GM18511 (cell line): ENCODE results near the gene TSACC.
"Not testable (repeated sequence)": the region's sequence is repeated elsewhere in the genome, so short reads cannot be mapped to it uniquely, and the experiment has no call there.

Experiments used
- ATAC-seq: cut with Tn5 transposase; IDR thresholded peaks from one replicate; pipeline ENCODE4 v1.9.1; 2021; ENCODE audit warnings: mild to moderate bottlenecking, moderate library complexity; ENCODE audit not compliant: unreplicated experiment

Gene TSACC

DNA sequence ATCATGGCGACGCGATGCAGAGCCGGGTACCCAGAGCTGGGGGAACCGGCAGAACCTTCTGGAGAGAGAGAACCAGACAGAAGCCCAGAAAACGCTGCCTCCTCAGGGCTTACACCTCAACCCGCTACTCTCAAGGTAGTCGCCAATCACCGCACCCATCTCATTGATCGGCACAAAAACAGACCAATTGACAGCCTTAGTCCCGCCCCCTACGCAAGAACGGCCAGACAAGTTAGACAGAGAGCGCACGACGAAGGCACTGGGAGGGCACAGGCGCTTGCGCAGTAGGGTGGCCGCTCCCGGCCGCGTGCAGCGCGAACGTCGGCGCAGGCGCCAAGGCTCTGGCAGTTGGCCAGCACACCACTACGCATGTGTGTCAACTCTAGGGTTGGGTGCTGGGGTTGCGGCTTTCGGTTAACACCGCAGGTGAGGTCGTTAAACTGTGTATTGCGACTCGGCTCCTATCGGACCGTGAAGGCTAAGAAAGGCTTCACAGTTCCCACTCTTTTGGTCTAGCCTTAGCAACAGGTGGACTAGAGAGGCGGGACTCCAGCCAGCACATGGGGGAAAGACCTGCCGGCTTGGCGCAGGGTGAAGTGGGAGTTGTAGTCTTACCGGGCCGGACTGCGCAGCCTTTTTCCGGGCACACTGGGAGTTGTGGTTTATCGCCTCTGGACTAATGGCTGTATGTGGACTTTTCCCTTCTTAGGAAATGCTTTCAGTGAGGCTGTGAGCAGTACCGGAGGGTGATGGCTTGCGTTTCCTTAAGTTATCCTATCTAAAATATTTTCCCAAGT is at the start of gene TSACC, which contains the start of gene CCT3:
Gene TSACC (plus strand): TSS at position 347 of the 797 bp plus-strand sequence. CDS start 1,232 bp downstream, outside the sequence.
Gene CCT3 (minus strand): TSS at position 113 of the 797 bp plus-strand sequence. CDS start 108 bp downstream, at position 5.
- peak; percentile 94 for ATAC-seq

DNA sequence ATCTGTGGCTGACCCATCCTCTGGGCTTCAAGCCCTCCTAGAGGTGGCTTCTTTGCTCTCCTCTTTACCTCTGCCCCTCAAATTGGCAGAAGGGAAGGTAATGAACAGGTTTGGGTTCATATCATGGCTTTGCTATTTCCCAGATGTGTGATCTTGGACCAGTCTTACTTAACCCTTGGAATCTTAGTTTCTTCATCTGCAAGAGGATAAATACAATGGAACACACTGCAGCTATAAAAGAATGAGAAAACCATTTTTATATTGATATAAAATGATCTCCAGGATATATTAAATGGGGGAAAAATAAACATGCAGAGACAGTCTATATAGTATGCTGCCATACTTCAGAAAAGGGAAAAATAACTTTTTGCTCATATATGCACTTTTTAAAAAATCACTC is 48.5 kb upstream of the TSACC start:
- no peak for ATAC-seq

GRCh38 chr1:156291226-156292061 is 46.9 kb upstream of the TSACC start:
- no peak for ATAC-seq

DNA sequence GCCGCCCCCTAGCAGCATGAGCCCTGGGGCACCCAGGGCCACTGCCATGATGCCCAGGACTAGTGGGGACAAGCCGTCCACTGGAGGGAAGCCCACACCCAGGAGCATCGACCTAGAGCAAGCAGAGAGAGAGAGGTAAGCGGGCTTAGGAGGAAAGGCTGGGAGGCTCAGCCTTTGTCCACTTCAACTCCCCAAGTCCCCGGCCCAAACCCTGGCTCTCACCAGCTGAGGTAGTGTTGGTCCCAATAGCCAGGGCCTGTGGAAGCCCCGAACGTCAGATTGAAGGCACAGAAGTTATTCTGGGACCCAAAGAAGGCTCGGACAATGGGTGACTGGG is 45.3 kb upstream of the TSACC start:
- no peak for ATAC-seq

DNA sequence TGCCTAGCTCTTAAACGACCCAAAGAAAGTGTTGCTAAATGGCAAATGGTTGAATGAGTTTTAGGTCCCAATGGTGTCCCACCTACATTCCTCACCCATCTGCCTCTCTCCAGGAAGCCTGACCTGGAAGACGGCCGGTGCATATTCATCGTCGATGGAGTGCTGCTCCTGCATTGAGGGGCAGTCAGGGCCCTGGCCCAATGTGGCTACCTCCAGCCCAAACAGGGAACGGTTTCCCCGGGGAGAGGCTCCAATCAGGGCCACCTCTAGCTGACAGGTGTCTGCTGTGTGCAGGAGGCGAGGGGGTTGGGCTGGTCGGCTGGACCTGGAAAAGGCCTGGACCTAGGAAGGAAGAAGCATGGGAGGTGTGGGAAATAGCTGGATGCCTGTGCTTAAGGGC is 44.4 kb upstream of the TSACC start:
- no peak for ATAC-seq

- no peak for ATAC-seq
Observed at GRCh38 chr1:156295391-156295947, 42.9 kb upstream of the TSACC start, which contains the start of gene GLMP. TSS of gene GLMP (minus strand) at chr1:156295679. CDS start at chr1:156295645, 34 bp downstream.

DNA sequence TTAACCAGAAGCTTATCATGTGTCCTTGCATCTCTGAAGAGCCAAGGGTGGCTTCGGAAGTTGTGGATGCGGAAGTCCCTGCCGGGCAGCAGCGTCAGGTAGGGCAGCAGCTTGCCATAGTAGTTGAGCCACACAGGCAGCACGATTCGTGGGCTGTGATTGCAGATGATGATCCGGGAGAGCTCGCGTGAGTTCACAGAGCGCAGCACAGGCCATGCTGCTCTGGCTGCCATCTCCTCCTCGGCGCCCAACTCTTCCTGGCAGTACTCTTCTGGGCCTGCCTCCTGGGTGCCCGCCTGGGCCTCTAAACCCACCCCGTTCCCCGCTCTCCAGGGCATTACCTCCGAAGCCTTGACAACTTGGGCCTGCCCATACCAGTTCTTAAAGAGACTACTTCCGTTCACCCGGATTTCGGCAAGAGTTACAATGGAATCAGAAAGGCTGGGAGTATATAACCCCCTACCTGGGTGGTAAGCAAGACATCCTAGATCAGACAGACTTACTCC is 39.4 kb upstream of the TSACC start, which contains the start of gene VHLL:
Gene VHLL (minus strand): TSS at position 456 of the 506 bp plus-strand sequence. CDS start 118 bp downstream, at position 338.
- ATAC-seq: no peak

DNA sequence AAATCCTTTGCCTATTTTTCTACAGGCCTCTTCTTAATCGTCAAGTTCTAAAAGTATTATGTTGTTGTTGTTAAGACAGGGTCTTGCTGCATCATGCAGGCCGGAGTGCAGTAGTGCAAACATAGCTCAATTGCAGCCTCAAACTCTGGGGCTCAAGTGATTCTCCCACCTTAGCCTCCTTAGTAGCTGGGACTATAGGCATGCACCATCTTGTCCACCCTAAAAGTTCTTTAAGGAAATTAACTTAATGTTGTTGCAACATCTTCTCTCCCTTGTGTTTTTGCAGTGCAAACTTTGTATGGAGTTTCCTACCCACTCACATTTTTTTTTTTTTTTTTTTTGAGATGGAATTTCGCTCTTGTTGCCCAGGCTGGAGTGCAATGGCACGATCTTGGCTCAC is 35.1 kb upstream of the TSACC start:
- ATAC-seq: no peak

DNA sequence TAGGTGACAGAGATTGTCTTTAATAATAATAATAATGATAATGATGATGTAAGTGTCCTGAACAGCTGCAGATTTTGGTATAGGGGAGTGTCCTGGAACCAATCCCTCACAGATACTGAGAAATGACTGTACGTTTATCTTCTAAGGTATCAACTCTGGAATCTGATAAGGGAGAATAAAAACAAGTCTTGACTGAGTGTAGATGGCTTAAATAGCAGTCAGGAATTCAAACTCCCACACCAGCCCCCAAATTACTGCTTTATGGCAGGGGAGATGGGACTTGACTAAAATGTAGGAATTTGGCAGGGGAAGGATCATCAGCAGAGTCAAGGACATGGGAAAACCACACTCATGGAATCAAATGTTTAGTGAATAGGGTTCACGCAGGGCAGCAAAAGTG is 33.1 kb upstream of the TSACC start:
- ATAC-seq: no peak

GRCh38 chr1:156308078-156308477 is 30.2 kb upstream of the TSACC start:
- no peak for ATAC-seq

- no peak for ATAC-seq
Observed at GRCh38 chr1:156310962-156311361, 27.4 kb upstream of the TSACC start.

GRCh38 chr1:156316909-156317308 is 21.4 kb upstream of the TSACC start:
- no peak for ATAC-seq

- ATAC-seq: no peak
Observed at GRCh38 chr1:156319664-156320063, 18.7 kb upstream of the TSACC start.

DNA sequence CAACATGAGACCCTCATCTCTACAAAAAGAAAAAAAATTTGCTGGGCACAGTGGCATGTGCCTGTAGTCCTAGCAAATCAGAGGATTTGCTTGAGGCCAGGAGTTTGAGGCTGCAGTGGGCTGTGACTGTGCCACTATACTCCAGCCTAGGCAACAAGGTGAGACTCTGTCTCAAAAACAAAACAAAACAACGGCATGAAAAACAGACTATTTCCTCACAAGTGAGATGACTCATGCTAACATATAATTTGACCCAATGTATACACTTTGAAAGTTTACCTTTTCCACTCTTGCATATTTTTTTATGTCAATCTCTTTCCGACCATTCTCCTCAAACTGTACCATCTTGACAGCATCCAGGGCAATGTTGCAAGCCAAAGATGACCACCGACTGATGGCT is 17.8 kb upstream of the TSACC start:
- ATAC-seq: no peak

- not testable (repeated sequence) for ATAC-seq
Observed at GRCh38 chr1:156323179-156323578, 15.1 kb upstream of the TSACC start.

DNA sequence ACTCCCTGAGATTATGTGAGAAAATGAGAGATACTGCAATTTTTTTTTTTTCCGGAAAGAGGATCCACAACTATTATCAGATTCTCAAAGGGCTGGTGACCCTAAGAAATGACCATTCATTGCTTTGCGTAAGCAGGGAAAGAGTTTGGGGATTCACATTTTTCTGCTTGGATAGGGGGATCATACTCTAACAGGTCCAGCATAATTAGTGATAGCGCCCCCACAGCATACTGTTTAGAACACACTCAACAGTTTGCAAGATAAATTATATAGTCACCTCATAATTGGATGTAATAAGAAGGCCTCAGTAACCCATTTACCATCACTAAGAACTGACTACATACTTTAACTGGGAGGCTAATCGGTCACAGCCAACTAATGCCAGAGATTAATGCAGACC is 2.1 kb upstream of the TSACC start:
- ATAC-seq: no peak

DNA sequence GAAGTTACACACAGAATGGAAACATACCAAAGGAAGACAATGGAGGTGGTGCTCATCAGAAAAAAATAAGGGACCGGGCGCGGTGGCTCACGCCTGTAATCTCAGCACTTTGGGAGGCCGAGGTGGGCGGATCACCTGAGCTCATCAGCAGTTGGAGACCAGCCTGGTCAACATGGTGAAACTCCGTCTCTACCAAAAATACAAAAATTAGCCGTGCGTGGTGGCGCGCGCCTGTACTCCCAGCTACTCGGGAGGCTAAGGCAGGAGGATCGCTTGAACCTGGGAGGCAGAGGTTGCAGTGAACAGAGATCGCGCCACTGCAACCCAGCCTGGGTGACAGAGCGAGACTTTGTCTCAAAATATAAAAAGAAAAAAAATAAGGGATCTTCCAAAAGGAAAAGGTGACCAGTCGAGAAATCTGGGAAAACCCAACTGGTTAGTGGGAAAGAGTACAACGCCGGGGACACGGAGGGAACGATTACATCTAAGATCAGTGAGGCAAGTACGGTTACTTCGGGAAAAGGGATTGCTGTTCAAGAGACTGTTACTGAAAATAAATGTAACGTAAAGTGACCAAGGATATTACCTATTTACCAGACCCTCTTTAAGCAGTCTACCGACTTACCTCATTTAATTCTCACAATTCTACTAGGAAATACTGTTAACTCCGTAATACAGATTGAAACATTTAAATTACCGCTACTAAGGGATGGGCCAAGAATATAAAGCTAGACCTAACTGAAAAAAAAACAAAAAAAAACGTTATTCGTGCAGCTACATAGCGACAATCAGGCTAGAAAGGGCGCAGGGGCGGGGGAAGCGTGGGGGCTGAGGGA is 1.1 kb upstream of the TSACC start:
- ATAC-seq: no peak

DNA sequence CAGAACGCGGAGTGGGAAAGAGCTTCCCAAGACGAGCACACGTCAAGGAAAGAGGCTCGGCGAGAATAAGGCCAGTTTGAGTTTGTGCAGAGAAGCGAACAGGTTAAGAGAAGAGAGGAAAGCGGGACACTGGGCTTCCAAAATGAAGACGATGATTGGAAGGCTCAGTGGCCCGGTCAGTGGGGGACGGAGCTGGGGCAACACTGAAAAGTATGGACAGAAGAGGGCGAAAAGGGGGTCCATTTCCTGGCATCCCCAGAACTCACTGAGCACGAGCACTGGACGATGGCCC is 492 bp upstream of the TSACC start:
- no peak for ATAC-seq

GRCh38 chr1:156342166-156342955 is 4.0 kb downstream of the TSACC start:
- no peak for ATAC-seq

GRCh38 chr1:156344409-156344808 is 6.1 kb downstream of the TSACC start:
- no peak for ATAC-seq
